GM19328 (cell line): Measurements from ENCODE around the gene ZDHHC24.
"Not testable (repeated sequence)": the region's sequence is repeated elsewhere in the genome, so short reads cannot be mapped to it uniquely, and the experiment has no call there.

ENCODE experiments used
- ATAC-seq: cut with Tn5 transposase; IDR thresholded peaks from one replicate; pipeline ENCODE4 v1.9.1; 2021; ENCODE audit warnings: mild to moderate bottlenecking, moderate library complexity; ENCODE audit not compliant: unreplicated experiment

Gene ZDHHC24

GRCh38 chr11:66545701-66546367 is at the start of gene ZDHHC24:
Gene ZDHHC24 (minus strand): TSS chr11:66546048. CDS start chr11:66546003, 45 bp downstream.
- ATAC-seq, result peak; percentile 79

- no peak for ATAC-seq
These were observed 49.5 kb upstream of the ZDHHC24 start for GRCh38 chr11:66595245-66595904.

- ATAC-seq, result no peak
These were observed 47.8 kb upstream of the ZDHHC24 start for GRCh38 chr11:66593650-66594049.

GRCh38 chr11:66593303-66593635 is 47.4 kb upstream of the ZDHHC24 start:
- peak; percentile 20 for ATAC-seq

GRCh38 chr11:66592457-66593302 is 46.8 kb upstream of the ZDHHC24 start, which contains the start of the genes CCDC87 and CCS:
Gene CCDC87 (minus strand): TSS chr11:66593063. CDS start chr11:66593015, 48 bp downstream.
Gene CCS (plus strand): TSS chr11:66593185. CDS start chr11:66593262, 77 bp downstream.
- peak; percentile 95 for ATAC-seq

- no peak for ATAC-seq
These were observed 45.3 kb upstream of the ZDHHC24 start for GRCh38 chr11:66591175-66591574.

GRCh38 chr11:66589996-66590675 is 44.3 kb upstream of the ZDHHC24 start:
- no peak for ATAC-seq

GRCh38 chr11:66589315-66589714 is 43.5 kb upstream of the ZDHHC24 start:
- not testable (repeated sequence) for ATAC-seq

GRCh38 chr11:66586136-66586535 is 40.3 kb upstream of the ZDHHC24 start:
- no peak for ATAC-seq

GRCh38 chr11:66585447-66585846 is 39.6 kb upstream of the ZDHHC24 start:
- ATAC-seq, result not testable (repeated sequence)

GRCh38 chr11:66582565-66583147 is 36.8 kb upstream of the ZDHHC24 start:
- not testable (repeated sequence) for ATAC-seq

- ATAC-seq, result no peak
These were observed 35.4 kb upstream of the ZDHHC24 start for GRCh38 chr11:66581261-66581660.

GRCh38 chr11:66580803-66581202 is 35.0 kb upstream of the ZDHHC24 start:
- ATAC-seq, result no peak

GRCh38 chr11:66579017-66579606 is 33.3 kb upstream of the ZDHHC24 start:
- ATAC-seq, result no peak

- ATAC-seq, result no peak
These were observed 25.0 kb upstream of the ZDHHC24 start for GRCh38 chr11:66570850-66571180.

GRCh38 chr11:66570079-66570849 is 24.4 kb upstream of the ZDHHC24 start:
- ATAC-seq, result no peak

GRCh38 chr11:66569076-66569475 is 23.2 kb upstream of the ZDHHC24 start:
- ATAC-seq, result no peak

GRCh38 chr11:66568124-66568916 is 22.5 kb upstream of the ZDHHC24 start, which contains the start of gene CTSF:
Gene CTSF (minus strand): TSS chr11:66568606. CDS start chr11:66568486, 120 bp downstream.
- no peak for ATAC-seq

GRCh38 chr11:66567787-66568123 is 21.9 kb upstream of the ZDHHC24 start:
- ATAC-seq, result no peak
